Lung (tissue), 12 donors: ENCODE measurements around the gene CPS1. TPM values are rescaled to one million over a fixed set of nuclear protein-coding genes. Genes with fewer than 3 reads are reported as not detected.

Experiments
- ATAC-seq: fragments of 200-7000 bp; cut with Tn5 transposase; one replicate; pipeline ENCODE4 v1.9.1; 2020; ENCODE audit warnings: moderate number of reproducible peaks; ENCODE audit not compliant: insufficient read depth, low FRiP score
- DNase-seq, 3 donors: peaks; one replicate each; pipeline ENCODE4 v3.0.0-alpha.2; 2013 to 2017
- H3K27ac ChIP-seq, 2 donors: one replicate each; pipeline ENCODE4 v1.5.1; 2013; ENCODE audit warnings: mild to moderate bottlenecking in 2 of 2, moderate library complexity in 2 of 2, control low read depth in 1 of 2, inconsistent platforms in 1 of 2, low read depth in 1 of 2, low read length in 1 of 2
- H3K27me3 ChIP-seq, 3 donors: one replicate each; pipeline ENCODE4 v1.5.1; 2013; ENCODE audit warnings: low read length in 2 of 3; ENCODE audit not compliant: control insufficient read depth in 3 of 3, insufficient read depth in 3 of 3
- H3K36me3 ChIP-seq, 4 donors: one replicate each; pipeline ENCODE4 v1.5.1; 2013; ENCODE audit warnings: low read length in 4 of 4, mild to moderate bottlenecking in 1 of 4, moderate library complexity in 1 of 4; ENCODE audit not compliant: control insufficient read depth in 4 of 4, insufficient read depth in 4 of 4
- H3K4me1 ChIP-seq, 5 donors: one replicate each; pipeline ENCODE4 v1.5.1; 2013; ENCODE audit warnings: low read length in 5 of 5, mild to moderate bottlenecking in 2 of 5, moderate library complexity in 1 of 5; ENCODE audit not compliant: control insufficient read depth in 5 of 5, insufficient read depth in 5 of 5
- H3K4me3 ChIP-seq: one replicate; pipeline ENCODE4 v1.5.1; 2013; ENCODE audit warnings: mild to moderate bottlenecking, control low read depth, moderate library complexity
- H3K9ac ChIP-seq, 2 donors: one replicate each; pipeline ENCODE4 v1.5.1; 2013; ENCODE audit warnings: low read length in 2 of 2, control low read depth in 1 of 2; ENCODE audit not compliant: insufficient read depth in 1 of 2
- H3K9me3 ChIP-seq, 4 donors: one replicate each; pipeline ENCODE4 v1.5.1; 2013; ENCODE audit warnings: low read length in 3 of 4, mild to moderate bottlenecking in 1 of 4, moderate library complexity in 1 of 4; ENCODE audit not compliant: control insufficient read depth in 4 of 4, insufficient read depth in 3 of 4
- CTCF ChIP-seq: IDR thresholded peaks from 2 replicates; pipeline ENCODE4 v1.5.1; 2012; ENCODE audit warnings: mild to moderate bottlenecking; ENCODE audit errors: control extremely low read depth, extremely low read depth
- WGBS, 2 donors: extraction: QIAGEN DNeasy Blood & Tissue Kit; methylation state at CpG; one replicate each; pipeline ENCODE4 v1.1.7; 2013; 5-methylcytosine and 5-hydroxymethylcytosine counted together
- polyA plus RNA-seq, 2 donors: library from polyadenylated mRNA; stranded (reverse); fragments of 200-250 nt; gene quantifications; one replicate each; pipeline ENCODE4 v1.2.1, GENCODE V29; 2013
- total RNA-seq, 2 donors: library from RNA; depleted of rRNA in 1 of 2; stranded (reverse); fragments of >200 nt in 1 of 2; gene quantifications; one replicate each; pipeline ENCODE4 v1.2.1, GENCODE V29; 2014 to 2021
- donor health status: control.
- donor health status: control.
- donor health status: Bipolar disorder and iron deficiency.
- donor health status: healthy.
- donor health status: DM: yes; HTN: yes; CAD: no.

CPS1 gene
- total and polyA plus RNA-seq, 4 donors, result 0.35 to 5.0 (median 1.9) TPM

DNA sequence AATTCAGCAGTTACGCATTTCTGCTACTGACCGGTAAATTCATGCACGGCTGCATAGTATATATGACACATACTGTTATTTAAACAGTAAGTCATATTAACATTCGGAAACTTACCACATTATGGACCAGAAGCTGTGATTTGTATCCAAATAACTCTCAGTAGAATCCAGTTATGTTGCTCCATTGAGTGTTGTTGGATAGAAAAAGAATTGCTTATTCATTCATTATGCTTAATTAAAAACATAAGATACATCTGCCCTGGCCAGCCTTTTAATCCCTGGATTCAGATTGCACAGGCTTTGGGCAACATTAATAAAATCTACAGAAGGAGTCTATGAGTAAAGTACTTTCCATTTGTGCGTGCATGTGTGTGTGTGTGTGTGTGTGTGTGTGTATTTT is 111.3 kb downstream of the CPS1 start:
- Histone ChIP-seq H3K36me3 (no peaks in the 10 kb centered on the region), H3K9me3 (no peaks in the 10 kb centered on the region), H3K4me1 (peaks cover 0 to 2% (median 0%) of the 10 kb centered on the region in 5 donors), H3K27me3 (no peaks in the 10 kb centered on the region), H3K9ac (no peak overlapping the region), H3K4me3 (no peak overlapping the region), H3K27ac (no peak overlapping the region)
- 92 to 93% methylated on average over 5 of the region's 5 CpGs for WGBS, 2 donors
- no peak for ATAC-seq
- DNase-seq, result no peak
- TF ChIP-seq CTCF, result no peak

- 86 to 87% methylated on average over 3 of the region's 3 CpGs for WGBS, 2 donors
- Histone ChIP-seq H3K4me3 (no peak overlapping the region), H3K36me3 (no peaks in the 10 kb centered on the region), H3K4me1 (no peaks in the 10 kb centered on the region), H3K27me3 (no peaks in the 10 kb centered on the region), H3K9me3 (no peaks in the 10 kb centered on the region), H3K27ac (no peak overlapping the region), H3K9ac (no peak overlapping the region)
- no peak for ATAC-seq
- TF ChIP-seq CTCF, result no peak
- no peak for DNase-seq
Observed at GRCh38 chr2:210671065-210671464, 114.7 kb downstream of the CPS1 start.

DNA sequence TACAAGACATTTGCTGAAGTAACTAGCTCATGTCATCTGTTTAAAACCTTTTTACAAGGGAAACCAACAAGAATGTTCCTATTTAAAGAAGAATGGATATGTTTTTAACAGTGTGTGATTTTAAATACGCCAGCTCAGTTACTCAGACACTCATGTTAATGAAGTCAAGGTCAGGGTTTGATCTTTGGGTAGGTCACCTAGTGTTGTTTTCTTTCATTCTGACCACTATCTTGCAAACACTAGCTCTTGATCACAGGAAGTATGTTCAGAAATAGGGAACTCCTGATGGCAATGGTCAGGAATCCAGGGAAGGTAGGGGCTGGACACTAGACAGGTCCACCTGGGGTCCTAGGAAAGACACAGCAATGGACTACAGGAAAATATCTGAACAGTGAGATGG is 116.7 kb downstream of the CPS1 start:
- no peak for TF ChIP-seq CTCF
- H3K27ac ChIP-seq, result no peak overlapping the region
- no peak for DNase-seq
- ATAC-seq, result no peak
- WGBS, 2 donors, result 68 to 76% methylated on average over 1 of the region's 1 CpG
- no peaks in the 10 kb centered on the region for H3K27me3 ChIP-seq
- no peak overlapping the region for H3K9ac ChIP-seq
- no peak overlapping the region for H3K4me3 ChIP-seq
- H3K36me3 ChIP-seq, result no peaks in the 10 kb centered on the region
- H3K4me1 ChIP-seq, result no peaks in the 10 kb centered on the region
- no peaks in the 10 kb centered on the region for H3K9me3 ChIP-seq

DNA sequence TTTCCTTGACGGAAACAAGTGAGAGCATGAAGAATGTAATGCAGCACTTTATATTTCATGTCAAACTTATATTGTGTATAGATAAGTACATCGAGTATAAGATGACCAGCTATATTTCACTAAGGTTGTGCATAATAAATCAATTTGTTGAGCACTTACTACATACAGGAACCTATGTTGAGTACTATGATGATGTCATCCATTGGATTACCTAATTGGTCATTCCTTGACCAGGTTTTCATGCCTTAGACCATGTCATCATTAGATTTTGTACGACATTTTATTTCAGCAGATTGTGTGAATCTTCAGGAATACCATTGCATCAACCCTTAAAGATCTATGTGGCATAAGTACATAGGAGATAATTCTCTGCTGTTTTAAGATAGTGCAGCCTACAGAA is 119.7 kb downstream of the CPS1 start:
- DNase-seq (no peak), ATAC-seq (no peak)
- H3K4me3 ChIP-seq, result no peak overlapping the region
- no peak overlapping the region for H3K9ac ChIP-seq
- 75 to 86% methylated on average over 3 of the region's 3 CpGs for WGBS, 2 donors
- no peak for TF ChIP-seq CTCF
- H3K36me3 ChIP-seq, result no peaks in the 10 kb centered on the region
- no peaks in the 10 kb centered on the region for H3K9me3 ChIP-seq
- H3K27ac ChIP-seq, result no peak overlapping the region
- no peaks in the 10 kb centered on the region for H3K27me3 ChIP-seq
- H3K4me1 ChIP-seq, result no peaks in the 10 kb centered on the region
